Nephron (organoid): Measurements from ENCODE around the gene C1GALT1C1.
"Not testable (repeated sequence)": the region's sequence is repeated elsewhere in the genome, so short reads cannot be mapped to it uniquely, and the experiment has no call there.

Source experiments
- H3K27ac Mint-ChIP-seq, 3 experiments: 2 replicates each; pipeline ENCODE4 v1.8.0; 2020; ENCODE audit warnings: mixed read lengths in 3 of 3, mild to moderate bottlenecking in 2 of 3, moderate library complexity in 1 of 3
- H3K27me3 Mint-ChIP-seq: 2 replicates; pipeline ENCODE4 v1.8.0; 2021; ENCODE audit warnings: low read depth, mild to moderate bottlenecking, moderate library complexity, mixed read lengths
- H3K36me3 Mint-ChIP-seq: 2 replicates; pipeline ENCODE4 v1.8.0; 2020; ENCODE audit warnings: low read depth, mixed read lengths
- H3K4me1 Mint-ChIP-seq: 2 replicates; pipeline ENCODE4 v1.8.0; 2020; ENCODE audit warnings: mixed read lengths
- H3K4me3 Mint-ChIP-seq, 3 experiments: 2 replicates each; pipeline ENCODE4 v1.8.0; 2020; ENCODE audit warnings: mild to moderate bottlenecking in 3 of 3, mixed read lengths in 3 of 3, moderate library complexity in 2 of 3
- H3K9me3 Mint-ChIP-seq: 2 replicates; pipeline ENCODE4 v1.8.0; 2020; ENCODE audit warnings: mixed read lengths
- TF ChIP-seq, protein P1 (sequence below), 3 experiments: fragments of 200-600 bp; sonication (generic); IDR thresholded peaks; one replicate each; pipeline ENCODE4 v1.5.0; 2021; ENCODE audit warnings: antibody characterized with exemption in 3 of 3; ENCODE audit not compliant: unreplicated experiment in 3 of 3

C1GALT1C1 gene

GRCh38 chrX:120668357-120668756, 38.5 kb upstream of the C1GALT1C1 start:
- TF ChIP-seq, protein P1, sequence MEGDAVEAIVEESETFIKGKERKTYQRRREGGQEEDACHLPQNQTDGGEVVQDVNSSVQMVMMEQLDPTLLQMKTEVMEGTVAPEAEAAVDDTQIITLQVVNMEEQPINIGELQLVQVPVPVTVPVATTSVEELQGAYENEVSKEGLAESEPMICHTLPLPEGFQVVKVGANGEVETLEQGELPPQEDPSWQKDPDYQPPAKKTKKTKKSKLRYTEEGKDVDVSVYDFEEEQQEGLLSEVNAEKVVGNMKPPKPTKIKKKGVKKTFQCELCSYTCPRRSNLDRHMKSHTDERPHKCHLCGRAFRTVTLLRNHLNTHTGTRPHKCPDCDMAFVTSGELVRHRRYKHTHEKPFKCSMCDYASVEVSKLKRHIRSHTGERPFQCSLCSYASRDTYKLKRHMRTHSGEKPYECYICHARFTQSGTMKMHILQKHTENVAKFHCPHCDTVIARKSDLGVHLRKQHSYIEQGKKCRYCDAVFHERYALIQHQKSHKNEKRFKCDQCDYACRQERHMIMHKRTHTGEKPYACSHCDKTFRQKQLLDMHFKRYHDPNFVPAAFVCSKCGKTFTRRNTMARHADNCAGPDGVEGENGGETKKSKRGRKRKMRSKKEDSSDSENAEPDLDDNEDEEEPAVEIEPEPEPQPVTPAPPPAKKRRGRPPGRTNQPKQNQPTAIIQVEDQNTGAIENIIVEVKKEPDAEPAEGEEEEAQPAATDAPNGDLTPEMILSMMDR (IDR thresholded peaks at IDR 0.05; ENCODE audit: unreplicated experiment in 3 of 3): no peak
- Mint-ChIP-seq H3K27ac (no peak overlapping the region), H3K27me3 (no peaks in the 10 kb centered on the region), H3K9me3 (peaks cover 3% of the 10 kb centered on the region), H3K4me1 (no peaks in the 10 kb centered on the region), H3K4me3 (no peak overlapping the region), H3K36me3 (no peaks in the 10 kb centered on the region)

GRCh38 chrX:120664535-120664934, 34.7 kb upstream of the C1GALT1C1 start:
- H3K36me3 Mint-ChIP-seq, H3K9me3 Mint-ChIP-seq, H3K4me3 Mint-ChIP-seq, H3K27me3 Mint-ChIP-seq, H3K27ac Mint-ChIP-seq, H3K4me1 Mint-ChIP-seq: not testable (repeated sequence)

- H3K27me3 Mint-ChIP-seq: no peaks in the 10 kb centered on the region
- H3K36me3 Mint-ChIP-seq: no peaks in the 10 kb centered on the region
- peaks cover 4% of the 10 kb centered on the region for H3K9me3 Mint-ChIP-seq
- no peak overlapping the region for H3K4me3 Mint-ChIP-seq
- no peak overlapping the region for H3K27ac Mint-ChIP-seq
- TF ChIP-seq, protein P1 (IDR thresholded peaks at IDR 0.05; ENCODE audit: unreplicated experiment in 3 of 3): peak in 2 of 3 experiments; percentile 14 to 22
- H3K4me1 Mint-ChIP-seq: no peaks in the 10 kb centered on the region
Observed at GRCh38 chrX:120664081-120664480, 34.2 kb upstream of the C1GALT1C1 start.

GRCh38 chrX:120662662-120663061, 32.8 kb upstream of the C1GALT1C1 start:
- Mint-ChIP-seq H3K9me3 (peaks cover 6% of the 10 kb centered on the region), H3K4me3 (no peak overlapping the region), H3K27ac (no peak overlapping the region), H3K36me3 (no peaks in the 10 kb centered on the region), H3K27me3 (no peaks in the 10 kb centered on the region), H3K4me1 (no peaks in the 10 kb centered on the region)
- TF ChIP-seq, protein P1 (IDR thresholded peaks at IDR 0.05; ENCODE audit: unreplicated experiment in 3 of 3): no peak

DNA sequence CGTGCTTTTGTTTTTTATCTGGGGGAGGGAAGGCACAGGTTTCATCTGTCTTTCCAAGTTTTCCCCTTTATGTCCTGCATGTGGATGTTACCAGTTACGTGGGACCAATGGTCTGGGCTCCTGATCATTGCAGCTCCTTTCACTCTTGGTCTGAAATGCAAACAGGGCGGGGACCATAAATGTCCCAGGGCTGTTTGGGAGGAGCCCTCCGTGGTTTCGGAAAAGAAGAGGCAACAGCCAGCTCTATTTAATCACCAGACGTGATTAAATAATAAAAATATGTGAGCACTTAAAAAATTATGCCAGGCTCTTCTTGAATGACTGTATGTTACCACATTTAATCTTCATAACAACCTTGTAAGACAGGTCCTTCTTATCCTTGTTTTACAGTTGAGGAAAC, 30.8 kb upstream of the C1GALT1C1 start:
- Mint-ChIP-seq H3K27ac (no peak overlapping the region), H3K4me1 (no peaks in the 10 kb centered on the region), H3K36me3 (no peaks in the 10 kb centered on the region), H3K27me3 (no peaks in the 10 kb centered on the region), H3K4me3 (no peak overlapping the region), H3K9me3 (peaks cover 7% of the 10 kb centered on the region)
- TF ChIP-seq, protein P1 (IDR thresholded peaks at IDR 0.05; ENCODE audit: unreplicated experiment in 3 of 3): no peak

DNA sequence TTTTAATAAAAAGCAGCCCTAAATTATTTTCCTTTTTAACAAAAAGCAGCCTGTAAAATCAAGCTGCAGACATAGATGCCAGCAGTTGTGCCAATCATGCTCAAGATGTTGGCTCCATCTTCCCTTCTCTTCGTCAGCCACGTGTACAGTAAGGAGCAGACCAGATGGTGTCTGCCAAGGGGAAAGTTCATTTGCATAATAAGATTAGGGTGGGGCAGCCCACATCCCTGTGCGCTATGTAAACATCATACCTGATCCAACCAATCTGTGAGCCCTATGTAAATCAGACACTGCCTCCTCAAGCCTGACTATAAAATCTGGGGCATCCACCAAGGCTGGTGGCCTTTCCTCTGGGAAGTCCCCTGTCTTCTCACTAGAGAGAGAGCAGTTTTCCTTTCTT, 23.1 kb upstream of the C1GALT1C1 start:
- H3K4me3 Mint-ChIP-seq: no peak overlapping the region
- H3K27me3 Mint-ChIP-seq: no peaks in the 10 kb centered on the region
- TF ChIP-seq, protein P1 (IDR thresholded peaks at IDR 0.05; ENCODE audit: unreplicated experiment in 3 of 3): no peak
- peaks cover 8% of the 10 kb centered on the region for H3K9me3 Mint-ChIP-seq
- H3K36me3 Mint-ChIP-seq: no peaks in the 10 kb centered on the region
- H3K27ac Mint-ChIP-seq: no peak overlapping the region
- no peaks in the 10 kb centered on the region for H3K4me1 Mint-ChIP-seq

DNA sequence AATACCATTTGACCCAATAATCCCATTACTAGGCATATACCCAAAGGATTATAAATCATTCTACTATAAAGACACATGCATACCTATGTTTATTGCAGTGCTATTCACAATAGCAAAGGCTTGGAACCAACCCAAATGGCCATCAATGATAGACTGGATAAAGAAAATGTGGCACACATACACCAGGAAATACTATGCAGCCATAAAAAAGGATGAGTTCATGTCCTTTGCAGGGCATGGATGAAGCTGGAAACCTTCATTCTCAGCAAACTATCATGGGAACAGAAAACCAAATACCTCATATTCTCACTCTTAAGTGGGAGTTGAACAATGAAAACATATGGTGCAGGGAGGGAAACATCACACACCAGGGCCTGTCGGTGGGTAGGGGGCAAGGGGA, 22.4 kb upstream of the C1GALT1C1 start:
- not testable (repeated sequence) for H3K4me1 Mint-ChIP-seq, H3K36me3 Mint-ChIP-seq, H3K9me3 Mint-ChIP-seq, H3K4me3 Mint-ChIP-seq, H3K27ac Mint-ChIP-seq, H3K27me3 Mint-ChIP-seq
